Loucy (cell line): ENCODE data around the gene CACHD1.

Experiments used
- H2AFZ ChIP-seq: fragments of 200-600 bp; sonication (generic); 2 replicates; pipeline ENCODE4 v1.6.0; 2016; ENCODE audit warnings: antibody characterized with exemption, mild to moderate bottlenecking, low read length, moderate library complexity
- H3F3A ChIP-seq: fragments of 200-600 bp; 2 replicates; pipeline ENCODE4 v1.6.0; 2016; ENCODE audit warnings: antibody characterized with exemption, low read depth, mild to moderate bottlenecking
- H3K27me3 ChIP-seq: fragments of 200-600 bp; sonication (generic); 2 replicates; pipeline ENCODE4 v1.6.1; 2014; ENCODE audit warnings: low read length, mild to moderate bottlenecking; ENCODE audit not compliant: insufficient read depth, poor library complexity, severe bottlenecking
- H3K36me3 ChIP-seq: fragments of 200-600 bp; sonication (generic); 2 replicates; pipeline ENCODE4 v1.6.1; 2016; ENCODE audit warnings: low read length; ENCODE audit not compliant: insufficient read depth
- H3K4me1 ChIP-seq: fragments of 200-600 bp; sonication (generic); 2 replicates; pipeline ENCODE4 v1.5.1; 2014; ENCODE audit warnings: low read length, mild to moderate bottlenecking; ENCODE audit not compliant: insufficient read depth, poor library complexity, severe bottlenecking
- H3K4me2 ChIP-seq: fragments of 200-600 bp; sonication (generic); 2 replicates; pipeline ENCODE4 v1.6.0; 2014; ENCODE audit warnings: antibody characterized with exemption, low read length, low read depth, mild to moderate bottlenecking; ENCODE audit not compliant: poor library complexity, severe bottlenecking
- H3K4me3 ChIP-seq: fragments of 200-600 bp; sonication (generic); 2 replicates; pipeline ENCODE4 v1.5.1; 2014; ENCODE audit warnings: low read length, mild to moderate bottlenecking, mixed read lengths; ENCODE audit not compliant: poor library complexity, severe bottlenecking
- H3K79me2 ChIP-seq: fragments of 200-600 bp; sonication (generic); 2 replicates; pipeline ENCODE4 v1.6.1; 2014; ENCODE audit warnings: low read length; ENCODE audit not compliant: insufficient read depth
- H3K9ac ChIP-seq: fragments of 200-600 bp; sonication (generic); 2 replicates; pipeline ENCODE4 v1.6.0; 2014; ENCODE audit warnings: mild to moderate bottlenecking, low read depth, low read length, moderate library complexity; ENCODE audit not compliant: poor library complexity, severe bottlenecking
- H3K9me2 ChIP-seq: fragments of 200-600 bp; sonication (generic); replicated peaks from 2 replicates; pipeline ENCODE4 v1.6.1; 2016; ENCODE audit warnings: low read depth, low read length, mixed read lengths
- H3K9me3 ChIP-seq: fragments of 200-600 bp; sonication (generic); 2 replicates; pipeline ENCODE4 v1.6.1; 2014; ENCODE audit warnings: mild to moderate bottlenecking, antibody characterized with exemption, low read length, low read depth; ENCODE audit not compliant: insufficient read depth
- H4K20me1 ChIP-seq: fragments of 200-600 bp; sonication (generic); 2 replicates; pipeline ENCODE4 v1.6.0; 2014; ENCODE audit warnings: antibody characterized with exemption, low read length, mild to moderate bottlenecking; ENCODE audit not compliant: insufficient read depth, poor library complexity, severe bottlenecking
- CTCF ChIP-seq: fragments of 200-600 bp; sonication (generic); conservative IDR thresholded peaks from 2 replicates; pipeline ENCODE4 v1.5.1; 2014; ENCODE audit warnings: mild to moderate bottlenecking, antibody characterized with exemption, low read length
- EZH2phosphoT487 ChIP-seq: fragments of 200-600 bp; IDR thresholded peaks from 2 replicates; pipeline ENCODE4 v1.6.1; 2018; ENCODE audit warnings: antibody characterized with exemption, mild to moderate bottlenecking, moderate library complexity, borderline replicate concordance

The CACHD1 gene

GRCh38 chr1:64581843-64582185, 111.9 kb downstream of the CACHD1 start:
- peaks cover 4% of the 10 kb centered on the region for H3K4me1 ChIP-seq
- H3K36me3 ChIP-seq, result 0 out of 2 replicates have a peak, but pooled peaks cover 4% of the 10 kb centered on the region
- H4K20me1 ChIP-seq, result no peaks in the 10 kb centered on the region
- no peak overlapping the region for H3K4me2 ChIP-seq
- H3K9ac ChIP-seq, result no peak overlapping the region
- TF ChIP-seq EZH2phosphoT487 (no peak), CTCF (no peak)
- H3K9me3 ChIP-seq, result no peaks in the 10 kb centered on the region
- no peaks in the 10 kb centered on the region for H3K9me2 ChIP-seq
- H3K4me3 ChIP-seq, result no peak overlapping the region
- no peaks in the 10 kb centered on the region for H3F3A ChIP-seq
- no peaks in the 10 kb centered on the region for H3K27me3 ChIP-seq
- no peak overlapping the region for H2AFZ ChIP-seq
- no peaks in the 10 kb centered on the region for H3K79me2 ChIP-seq

GRCh38 chr1:64584479-64584878, 114.5 kb downstream of the CACHD1 start:
- no peaks in the 10 kb centered on the region for H3K9me3 ChIP-seq
- H3K79me2 ChIP-seq, result no peaks in the 10 kb centered on the region
- H2AFZ ChIP-seq, result no peak overlapping the region
- H3K4me3 ChIP-seq, result no peak overlapping the region
- TF ChIP-seq EZH2phosphoT487 (no peak), CTCF (peak; percentile 78)
- no peak overlapping the region for H3K4me2 ChIP-seq
- no peak overlapping the region for H3K9ac ChIP-seq
- H3K4me1 ChIP-seq, result peaks cover 4% of the 10 kb centered on the region
- no peaks in the 10 kb centered on the region for H3F3A ChIP-seq
- H3K36me3 ChIP-seq, result 0 out of 2 replicates have a peak, but pooled peaks cover 4% of the 10 kb centered on the region
- no peaks in the 10 kb centered on the region for H3K9me2 ChIP-seq
- no peaks in the 10 kb centered on the region for H4K20me1 ChIP-seq
- H3K27me3 ChIP-seq, result no peaks in the 10 kb centered on the region

GRCh38 chr1:64588876-64589275, 118.9 kb downstream of the CACHD1 start:
- Histone ChIP-seq H3K36me3 (no peaks in the 10 kb centered on the region), H3K9me2 (no peaks in the 10 kb centered on the region), H3K9me3 (no peaks in the 10 kb centered on the region), H3K27me3 (no peaks in the 10 kb centered on the region), H2AFZ (no peak overlapping the region), H3F3A (no peaks in the 10 kb centered on the region), H3K79me2 (no peaks in the 10 kb centered on the region), H3K4me1 (peaks cover 4% of the 10 kb centered on the region), H4K20me1 (no peaks in the 10 kb centered on the region), H3K9ac (no peak overlapping the region), H3K4me2 (no peak overlapping the region), H3K4me3 (no peak overlapping the region)
- TF ChIP-seq CTCF (no peak), EZH2phosphoT487 (no peak)
